HepG2 (cell line): ENCODE results near the gene FBXL20. TPM values are rescaled to one million over a fixed set of nuclear protein-coding genes. Genes with fewer than 3 reads are reported as not detected.

Experiments used
- ATAC-seq: fragments of 200-7000 bp; cut with Tn5 transposase; 3 replicates; pipeline ENCODE4 v1.9.1; 2020; ENCODE audit warnings: mild to moderate bottlenecking, moderate library complexity
- BruUV-seq: library from RNA; stranded (reverse); fragments of 400-500 nt; replicated peaks from 2 replicates; lab custom pipeline; 2021; lab: Mats Ljungman, UMichigan
- CTCF ChIA-PET: fragments of 300-600 bp; formaldehyde crosslinking; extraction: SDS; loops from one replicate; lab custom pipeline; 2021; ENCODE audit warnings: low total read pairs, inconsistent platforms, low intra/inter-chr PET ratio; lab: Yijun Ruan, JAX
- POLR2A ChIA-PET: fragments of 350-600 bp; sonication (Branson Sonifier 250); formaldehyde crosslinking; loops from one replicate; lab custom pipeline; 2020; ENCODE audit warnings: antibody characterized with exemption, inconsistent platforms; lab: Yijun Ruan, JAX
- DNase-seq: peaks from one replicate; pipeline ENCODE4 v3.0.0-alpha.2; 2015; ENCODE audit warnings: low spot score
- FAIRE-seq: peaks from 3 replicates; lab custom pipeline; 2011; peaks lifted over from hg19 to GRCh38; lab: Jason Lieb, UNC
- H2AFZ ChIP-seq: one replicate; pipeline ENCODE4 v1.6.1; 2011; ENCODE audit warnings: low read length, inconsistent platforms
- H3K27ac ChIP-seq: fragments of 300-600 bp; 3 replicates; pipeline ENCODE4 v1.8.0; 2011; ENCODE audit warnings: mixed run types, mild to moderate bottlenecking, mixed read lengths, low read length, inconsistent platforms; ENCODE audit not compliant: insufficient read depth; ENCODE audit errors: extremely low read length
- H3K27me3 ChIP-seq, 2 experiments: fragments of 200-600 bp in 1 of 2; 2 replicates in 1 of 2; 3 replicates in 1 of 2; pipeline versions ENCODE4 v1.6.0 to v1.8.0; 2011; ENCODE audit warnings: low read length in 2 of 2, mild to moderate bottlenecking in 2 of 2, moderate library complexity in 2 of 2, inconsistent platforms in 1 of 2; ENCODE audit not compliant: insufficient read depth in 2 of 2, control insufficient read depth in 1 of 2
- H3K36me3 ChIP-seq, 2 experiments: fragments of 200-600 bp in 1 of 2; replicated peaks in 1 of 2; 2 replicates in 1 of 2; 3 replicates in 1 of 2; pipeline versions ENCODE4 v1.5.1 to v1.8.0; 2011; ENCODE audit warnings: low read length in 2 of 2, inconsistent platforms in 1 of 2; ENCODE audit not compliant: insufficient read depth in 2 of 2, control insufficient read depth in 1 of 2
- H3K4me1 ChIP-seq: 2 replicates; pipeline ENCODE4 v1.5.1; 2012; ENCODE audit warnings: low read length, inconsistent platforms; ENCODE audit not compliant: insufficient read depth
- H3K4me2 ChIP-seq: 2 replicates; pipeline ENCODE4 v1.6.0; 2011; ENCODE audit warnings: low read depth, low read length, inconsistent platforms
- H3K4me3 ChIP-seq, 3 experiments: fragments of 200-600 bp in 1 of 3; sonication (generic), shearing (Covaris generic) in 1 of 3; replicated peaks in 1 of 3; 2 replicates each; pipeline ENCODE4 v1.5.1; 2011 to 2016; ENCODE audit warnings: low read length in 3 of 3, inconsistent platforms in 2 of 3, low read depth in 2 of 3, mild to moderate bottlenecking in 2 of 3, control low read depth in 1 of 3, mixed read lengths in 1 of 3; ENCODE audit not compliant: insufficient read depth in 1 of 3
- H3K79me2 ChIP-seq: one replicate; pipeline ENCODE4 v1.6.1; 2011; ENCODE audit warnings: low read length, inconsistent platforms; ENCODE audit not compliant: insufficient read depth
- H3K9ac ChIP-seq: 2 replicates; pipeline ENCODE4 v1.6.0; 2011; ENCODE audit warnings: mild to moderate bottlenecking, low read depth, low read length, inconsistent platforms; ENCODE audit not compliant: insufficient read depth
- H3K9me3 ChIP-seq: 2 replicates; pipeline ENCODE4 v1.5.1; 2012; ENCODE audit warnings: mild to moderate bottlenecking, low read length
- H4K20me1 ChIP-seq: 2 replicates; pipeline ENCODE4 v1.6.0; 2011; ENCODE audit warnings: inconsistent platforms, mild to moderate bottlenecking, low read length, moderate library complexity; ENCODE audit not compliant: insufficient read depth
- CEBPG ChIP-seq: IDR thresholded peaks from 2 replicates; pipeline ENCODE4 v1.6.1; 2016
- GTF2F1 ChIP-seq: fragments of 150-350 bp; IDR thresholded peaks from 2 replicates; pipeline ENCODE4 v1.6.1; 2014; ENCODE audit warnings: low read length
- NCOA2 ChIP-seq: sonication (generic); formaldehyde crosslinking; IDR thresholded peaks from 2 replicates; pipeline ENCODE4 v1.8.0; 2022; ENCODE audit warnings: inconsistent platforms
- RERE ChIP-seq: IDR thresholded peaks from 2 replicates; pipeline ENCODE4 v1.6.1; 2016; ENCODE audit warnings: low read depth, missing genetic modification reagents, missing compliant biosample characterization
- YEATS4 ChIP-seq: sonication (generic); formaldehyde crosslinking; IDR thresholded peaks from 2 replicates; pipeline ENCODE4 v1.4.0; 2020; ENCODE audit warnings: missing genetic modification reagents, borderline replicate concordance
- ZMAT5 ChIP-seq: sonication (generic); formaldehyde crosslinking; IDR thresholded peaks from 2 replicates; pipeline ENCODE4 v1.5.0; 2020; ENCODE audit warnings: mild to moderate bottlenecking, low read depth, missing genetic modification reagents, borderline replicate concordance
- ZNF879 ChIP-seq: sonication (generic); formaldehyde crosslinking; IDR thresholded peaks from 2 replicates; pipeline ENCODE4 v1.8.1; 2023; ENCODE audit warnings: missing genetic modification reagents
- WGBS: methylation state at CpG from one replicate; pipeline ENCODE4 v1.1.6; 2017; ENCODE audit warnings: low lambda C conversion rate; 5-methylcytosine and 5-hydroxymethylcytosine counted together
- in situ Hi-C: cut with HindIII; loops from 2 replicates; pipeline ENCODE4 v1.10.0; 2017; ENCODE audit warnings: low pct_unique_long_range_greater_than_20kb; ENCODE audit not compliant: extremely low pct_ligation_motif_present
- intact Hi-C: fragments of 100-400 bp; cut with micrococcal nuclease; formaldehyde crosslinking; loops from one replicate; pipeline ENCODE4 v1.10.0; 2022; ENCODE audit not compliant: unreplicated experiment
- polyA plus RNA-seq, 8 experiments: library from polyadenylated mRNA; depleted of rRNA in 3 of 8; stranded (reverse) in 7 of 8; unstranded in 1 of 8; fragments of >200 nt; fragmentation: Illumina TruSeq in 4 of 8; extraction: Trizol in 4 of 8; gene quantifications; 2 replicates each; pipeline versions ENCODE4 v1.2.1 to v1.2.3, GENCODE V29; 2011 to 2016; ENCODE audit warnings: low read depth in 4 of 8, missing spikeins in 1 of 8, mixed read lengths in 1 of 8; ENCODE audit not compliant: insufficient read depth in 1 of 8
- total RNA-seq, 5 experiments: library from RNA; depleted of rRNA; stranded (reverse); fragments of >200 nt; fragmentation: Illumina TruSeq; extraction: Trizol; gene quantifications; 2 replicates each; pipeline ENCODE4 v1.2.3, GENCODE V29; 2016; ENCODE audit warnings: low read depth in 1 of 5
- TF ChIP-seq, protein P1 (sequence below): IDR thresholded peaks from 2 replicates; pipeline ENCODE4 v1.6.1; 2016

Gene FBXL20
- total and polyA plus RNA-seq, 2 of the 13 experiments (the other 11 are each of a cell fraction or from before 2014, with no cell fraction given) = 10.2 to 10.3 TPM

GRCh38 chr17:39352986-39353385 is 48.4 kb downstream of the FBXL20 start:
- Histone ChIP-seq H2AFZ (no peak overlapping the region), H3K4me2 (no peak overlapping the region), H3K4me1 (peaks cover 11% of the 10 kb centered on the region), H3K36me3 (no peaks in the 10 kb centered on the region), H3K27ac (no peak overlapping the region), H3K9me3 (no peaks in the 10 kb centered on the region), H3K4me3 (no peak overlapping the region), H4K20me1 (peaks cover 3% of the 10 kb centered on the region), H3K79me2 (no peaks in the 10 kb centered on the region), H3K27me3 (no peaks in the 10 kb centered on the region), H3K9ac (no peak overlapping the region)
- in situ Hi-C loops (no loop called here), intact Hi-C loops (no loop called here)
- DNase-seq (no peak), FAIRE-seq (peak; percentile 21), ATAC-seq (no peak)
- no TSS peak for BruUV-seq
- CTCF ChIA-PET = no interaction called here
- 71% methylated on average over 2 of the region's 2 CpGs for WGBS
- TF ChIP-seq NCOA2 (no peak), ZMAT5 (CRISPR knock-in tag) (no peak), GTF2F1 (no peak), ZNF879 (CRISPR knock-in tag) (no peak), CEBPG (CRISPR knock-in tag) (no peak), YEATS4 (CRISPR knock-in tag) (no peak), RERE (CRISPR knock-in tag) (no peak)
- TF ChIP-seq, protein P1, sequence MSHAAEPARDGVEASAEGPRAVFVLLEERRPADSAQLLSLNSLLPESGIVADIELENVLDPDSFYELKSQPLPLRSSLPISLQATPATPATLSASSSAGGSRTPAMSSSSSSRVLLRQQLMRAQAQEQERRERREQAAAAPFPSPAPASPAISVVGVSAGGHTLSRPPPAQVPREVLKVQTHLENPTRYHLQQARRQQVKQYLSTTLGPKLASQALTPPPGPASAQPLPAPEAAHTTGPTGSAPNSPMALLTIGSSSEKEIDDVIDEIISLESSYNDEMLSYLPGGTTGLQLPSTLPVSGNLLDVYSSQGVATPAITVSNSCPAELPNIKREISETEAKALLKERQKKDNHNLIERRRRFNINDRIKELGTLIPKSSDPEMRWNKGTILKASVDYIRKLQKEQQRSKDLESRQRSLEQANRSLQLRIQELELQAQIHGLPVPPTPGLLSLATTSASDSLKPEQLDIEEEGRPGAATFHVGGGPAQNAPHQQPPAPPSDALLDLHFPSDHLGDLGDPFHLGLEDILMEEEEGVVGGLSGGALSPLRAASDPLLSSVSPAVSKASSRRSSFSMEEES (CRISPR knock-in tag) = no peak
- POLR2A ChIA-PET = interaction anchor here (1.0 kb wide), 1 partner anchor 98 kb away, joined by 3 read pairs; the partner anchor contains the start of gene MED1
